Measurements from ENCODE around the gene COPZ2. TPM values are rescaled to one million over a fixed set of nuclear protein-coding genes. Genes with fewer than 3 reads are reported as not detected.
A peak's percentile ranks its signal among the peaks of the same experiment; 100 is the strongest.

The COPZ2 gene
- total and polyA plus RNA-seq, 2 donors (not counting 1 experiment from before 2014, with no cell fraction given): 1.0 to 2.3 TPM

DNA sequence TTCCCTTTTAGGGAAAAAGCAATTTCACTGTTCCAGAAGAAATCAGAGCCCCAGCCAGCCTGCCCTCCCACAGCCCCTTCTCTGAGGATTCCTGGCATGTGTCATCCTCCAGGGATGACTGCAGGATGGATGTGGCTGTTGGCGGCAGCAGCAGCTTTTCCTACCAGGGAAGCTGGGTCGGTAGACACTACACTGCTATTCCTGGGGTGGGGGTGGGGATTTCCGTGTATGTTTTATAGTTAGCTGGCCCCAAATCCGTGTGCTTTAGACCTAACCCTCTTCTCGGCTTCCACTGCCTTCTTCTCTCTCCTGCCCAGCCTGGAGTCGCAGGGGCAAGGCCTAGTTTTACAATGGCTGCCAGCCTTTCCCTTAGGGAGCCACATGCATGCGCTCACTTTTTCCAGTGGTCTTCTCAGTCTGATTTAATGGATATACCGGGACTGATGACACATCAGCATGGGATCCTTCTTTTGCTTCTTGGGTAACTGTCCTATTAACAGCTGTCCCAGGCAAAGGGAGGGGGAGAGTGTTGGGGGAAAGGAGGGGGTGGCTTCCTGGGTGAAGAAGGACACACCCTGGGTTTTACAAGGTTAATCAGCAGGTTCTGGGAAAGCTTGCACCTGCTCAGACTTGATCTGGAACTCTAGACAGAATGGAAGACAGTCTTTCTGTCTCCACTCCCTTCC lies 7.9 kb upstream of the COPZ2 start:
- Histone ChIP-seq H3K4me2 (replicated peaks; ENCODE audit: low read depth, low read length, poor library complexity, severe bottlenecking) (no peak overlapping the region), H2AFZ (ENCODE audit: insufficient read depth, low read depth, low read length, poor library complexity, severe bottlenecking) (no peak overlapping the region), H3K9me3 (ENCODE audit: control extremely low read depth in 1 of 3, control insufficient read depth in 2 of 3, insufficient read depth in 1 of 3, low read length in 2 of 3) (no peaks in the 10 kb centered on the region), H3K4me3 (ENCODE audit: control extremely low read depth in 1 of 5, extremely low read depth in 1 of 5, insufficient read depth in 1 of 5, low read depth in 2 of 5, low read length in 4 of 5) (no peak overlapping the region), H3K9ac (ENCODE audit: low read length) (no peak overlapping the region), H3K79me2 (ENCODE audit: control insufficient read depth, insufficient read depth, low read length) (peaks cover 33% of the 10 kb centered on the region), H3K27ac (ENCODE audit: low read length in 2 of 2) (no peak overlapping the region), H4K20me1 (ENCODE audit: control insufficient read depth, insufficient read depth, low read length, poor library complexity, severe bottlenecking) (no peaks in the 10 kb centered on the region), H3K4me1 (ENCODE audit: control insufficient read depth in 2 of 2, insufficient read depth in 2 of 2, low read length in 2 of 2) (peaks cover 20 to 24% of the 10 kb centered on the region in 2 donors), H3K36me3 (replicated peaks in 1 of 2; ENCODE audit: control extremely low read depth in 1 of 2, control insufficient read depth in 1 of 2, extremely low read depth in 1 of 2, insufficient read depth in 2 of 2, low read length in 1 of 2) (peaks cover 0 to under 1% of the 10 kb centered on the region in 2 experiments), H3K27me3 (replicated peaks in 1 of 4; ENCODE audit: control extremely low read depth in 1 of 4, control insufficient read depth in 3 of 4, insufficient read depth in 4 of 4, low read length in 3 of 4) (no peaks in the 10 kb centered on the region)
- peak overlapping the region; percentile 62 for H3K4me3 Mint-ChIP-seq
- 86% methylated on average over 8 of the region's 8 CpGs for WGBS (ENCODE audit: insufficient coverage)
- intact Hi-C loops (cut with micrococcal nuclease): no loop called here
- ATAC-seq (ENCODE audit: low read depth) (no peak), DNase-seq (no peak)
- ChIA-PET CTCF (interaction anchor here (1.4 to 5.3 kb wide), 2 partner anchors 15 to 19 kb away, joined by 3 to 50 read pairs; no protein-coding TSS in a partner anchor), POLR2A (no interaction called here)
- peaks cover 31% of the 10 kb centered on the region for H3K4me1 Mint-ChIP-seq
- H3K27ac Mint-ChIP-seq: no peak overlapping the region
- no peaks in the 10 kb centered on the region for H3K27me3 Mint-ChIP-seq
- TF ChIP-seq, protein P1, sequence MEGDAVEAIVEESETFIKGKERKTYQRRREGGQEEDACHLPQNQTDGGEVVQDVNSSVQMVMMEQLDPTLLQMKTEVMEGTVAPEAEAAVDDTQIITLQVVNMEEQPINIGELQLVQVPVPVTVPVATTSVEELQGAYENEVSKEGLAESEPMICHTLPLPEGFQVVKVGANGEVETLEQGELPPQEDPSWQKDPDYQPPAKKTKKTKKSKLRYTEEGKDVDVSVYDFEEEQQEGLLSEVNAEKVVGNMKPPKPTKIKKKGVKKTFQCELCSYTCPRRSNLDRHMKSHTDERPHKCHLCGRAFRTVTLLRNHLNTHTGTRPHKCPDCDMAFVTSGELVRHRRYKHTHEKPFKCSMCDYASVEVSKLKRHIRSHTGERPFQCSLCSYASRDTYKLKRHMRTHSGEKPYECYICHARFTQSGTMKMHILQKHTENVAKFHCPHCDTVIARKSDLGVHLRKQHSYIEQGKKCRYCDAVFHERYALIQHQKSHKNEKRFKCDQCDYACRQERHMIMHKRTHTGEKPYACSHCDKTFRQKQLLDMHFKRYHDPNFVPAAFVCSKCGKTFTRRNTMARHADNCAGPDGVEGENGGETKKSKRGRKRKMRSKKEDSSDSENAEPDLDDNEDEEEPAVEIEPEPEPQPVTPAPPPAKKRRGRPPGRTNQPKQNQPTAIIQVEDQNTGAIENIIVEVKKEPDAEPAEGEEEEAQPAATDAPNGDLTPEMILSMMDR (IDR thresholded peaks at IDR 0.05): no peak
- no peak for TF ChIP-seq EZH2 (IDR thresholded peaks at IDR 0.05; ENCODE audit: borderline replicate concordance, insufficient read depth, low read depth, low read length, poor library complexity, severe bottlenecking)
- H3K9me3 Mint-ChIP-seq (ENCODE audit: insufficient read depth): no peaks in the 10 kb centered on the region

DNA sequence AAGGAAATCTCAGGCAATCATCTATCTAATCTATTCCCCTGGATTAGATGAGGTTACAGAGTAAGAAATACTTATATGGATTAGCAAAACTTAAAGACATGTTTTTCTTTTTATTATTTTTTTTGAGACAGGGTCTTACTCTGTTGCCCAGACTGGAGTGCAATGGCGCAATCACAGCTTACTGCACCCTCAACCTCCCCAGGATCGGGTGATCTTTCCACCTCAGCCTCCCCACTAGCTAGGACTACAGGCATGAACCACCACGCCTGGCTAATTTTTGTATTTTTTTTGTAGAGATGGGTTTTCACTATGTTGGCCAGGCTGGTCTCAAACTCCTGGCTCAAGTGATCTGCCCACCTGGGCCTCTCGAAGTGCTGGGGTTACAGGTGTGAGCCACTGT lies 7.3 kb upstream of the COPZ2 start:
- Histone ChIP-seq H3K79me2 (ENCODE audit: control insufficient read depth, insufficient read depth, low read length) (peaks cover 27% of the 10 kb centered on the region), H3K4me3 (ENCODE audit: control extremely low read depth in 1 of 5, extremely low read depth in 1 of 5, insufficient read depth in 1 of 5, low read depth in 2 of 5, low read length in 4 of 5) (no peak overlapping the region), H3K9ac (ENCODE audit: low read length) (no peak overlapping the region), H3K27ac (ENCODE audit: low read length in 2 of 2) (no peak overlapping the region), H4K20me1 (ENCODE audit: control insufficient read depth, insufficient read depth, low read length, poor library complexity, severe bottlenecking) (no peaks in the 10 kb centered on the region), H3K27me3 (replicated peaks in 1 of 4; ENCODE audit: control extremely low read depth in 1 of 4, control insufficient read depth in 3 of 4, insufficient read depth in 4 of 4, low read length in 3 of 4) (no peaks in the 10 kb centered on the region), H3K4me1 (ENCODE audit: control insufficient read depth in 2 of 2, insufficient read depth in 2 of 2, low read length in 2 of 2) (peaks cover 20 to 21% of the 10 kb centered on the region in 2 donors), H2AFZ (ENCODE audit: insufficient read depth, low read depth, low read length, poor library complexity, severe bottlenecking) (no peak overlapping the region), H3K4me2 (replicated peaks; ENCODE audit: low read depth, low read length, poor library complexity, severe bottlenecking) (no peak overlapping the region), H3K36me3 (replicated peaks in 1 of 2; ENCODE audit: control extremely low read depth in 1 of 2, control insufficient read depth in 1 of 2, extremely low read depth in 1 of 2, insufficient read depth in 2 of 2, low read length in 1 of 2) (no peaks in the 10 kb centered on the region), H3K9me3 (ENCODE audit: control extremely low read depth in 1 of 3, control insufficient read depth in 2 of 3, insufficient read depth in 1 of 3, low read length in 2 of 3) (no peaks in the 10 kb centered on the region)
- Mint-ChIP-seq H3K9me3 (ENCODE audit: insufficient read depth) (no peaks in the 10 kb centered on the region), H3K4me3 (no peak overlapping the region), H3K27ac (no peak overlapping the region), H3K27me3 (no peaks in the 10 kb centered on the region), H3K4me1 (peaks cover 27% of the 10 kb centered on the region)
- TF ChIP-seq EZH2 (IDR thresholded peaks at IDR 0.05; ENCODE audit: borderline replicate concordance, insufficient read depth, low read depth, low read length, poor library complexity, severe bottlenecking): no peak
- TF ChIP-seq, protein P1 (IDR thresholded peaks at IDR 0.05): no peak
- no peak for ATAC-seq (ENCODE audit: low read depth)
- POLR2A ChIA-PET: no interaction called here
- WGBS (ENCODE audit: insufficient coverage): 100% methylated on average over 1 of the region's 4 CpGs
- CTCF ChIA-PET: interaction anchor here (1.0 to 5.3 kb wide), 7 partner anchors 9 to 98 kb away, joined by 3 to 50 read pairs (median 4); no protein-coding TSS in a partner anchor
- no peak for DNase-seq
- intact Hi-C loops (cut with micrococcal nuclease): no loop called here
